Pancreas (tissue), 10 donors: ENCODE measurements around the gene AASDH. TPM values are rescaled to one million over a fixed set of nuclear protein-coding genes. Genes with fewer than 3 reads are reported as not detected.
"Not testable (repeated sequence)": the region's sequence is repeated elsewhere in the genome, so short reads cannot be mapped to it uniquely, and the experiment has no call there.

ENCODE experiments used
- ATAC-seq, 4 donors: fragments of 200-7000 bp; cut with Tn5 transposase; one replicate each; pipeline versions ENCODE4 v1.8.0 to v1.9.1; 2020; ENCODE audit warnings: mild to moderate bottlenecking in 4 of 4, moderate library complexity in 4 of 4
- DNase-seq, 6 donors: peaks; one replicate each; pipeline ENCODE4 v3.0.0-alpha.2; 2020
- FAIRE-seq: peaks from 2 replicates; lab custom pipeline; 2012; peaks lifted over from hg19 to GRCh38; lab: Jason Lieb, UNC
- H3K27ac ChIP-seq, 4 donors: fragments of 200-600 bp; sonication (generic); 1 replicate in 3 of 4; 2 replicates in 1 of 4; pipeline versions ENCODE4 v1.5.0 to v1.8.0; 2020
- H3K27me3 ChIP-seq, 4 donors: fragments of 200-600 bp; one replicate each; pipeline ENCODE4 v1.8.0; 2021
- H3K36me3 ChIP-seq, 3 donors: fragments of 200-600 bp; sonication (generic) in 1 of 3; one replicate each; pipeline versions ENCODE4 v1.5.0 to v1.8.0; 2020 to 2021
- H3K4me1 ChIP-seq, 3 donors: fragments of 200-600 bp; one replicate each; pipeline ENCODE4 v1.8.0; 2021
- H3K4me3 ChIP-seq, 4 donors: fragments of 200-600 bp; sonication (generic) in 2 of 4; one replicate each; pipeline versions ENCODE4 v1.5.0 to v1.8.0; 2020 to 2021
- H3K9me3 ChIP-seq, 4 donors: fragments of 200-600 bp; one replicate each; pipeline ENCODE4 v1.8.0; 2021
- CTCF ChIP-seq, 4 donors: fragments of 200-600 bp; sonication (generic) in 3 of 4; IDR thresholded peaks; one replicate each; pipeline versions ENCODE4 v1.5.0 to v1.8.0; 2021; ENCODE audit warnings: antibody characterized with exemption in 4 of 4
- WGBS, 2 donors: extraction: QIAGEN DNeasy Blood & Tissue Kit; methylation state at CpG; one replicate each; pipeline ENCODE4 v1.1.7; 2013; 5-methylcytosine and 5-hydroxymethylcytosine counted together
- intact Hi-C, 3 donors: fragments of 100-400 bp; cut with DNase I; formaldehyde crosslinking; loops; one replicate each; pipeline versions ENCODE4 v1.11.1 to v1.14.2; 2022
- polyA plus RNA-seq, 2 donors: library from polyadenylated mRNA; stranded (reverse); fragments of 200-250 nt; gene quantifications; one replicate each; pipeline ENCODE4 v1.2.3, GENCODE V29; 2013
- total RNA-seq, 6 donors: library from RNA; stranded (reverse); fragmentation: NEBNext Ultra II Directional in 4 of 6; extraction: Animal tissue kit (Norgen Biotek cat#: 25700) in 4 of 6; gene quantifications; one replicate each; pipeline versions ENCODE4 v1.2.1 to v1.2.4, GENCODE V29; 2021 to 2023
- donor health status: healthy with polysubstance abuse.
- donor health status: DM: no; HTN: no; CAD: no; lungs with moderate emphysema.
- donor health status: DM: no; HTN: no; CAD: no.
- donor health status: control.
- donor health status: control.
- donor health status: Bipolar disorder and iron deficiency.
- donor health status: DM: yes; HTN: yes; CAD: no.
- donor health status: DM: no; HTN: no; CAD: no.
- donor health status: DM: no; HTN: no; CAD: no.
- donor health status: DM: yes; HTN: yes; CAD: no.

Gene AASDH
- total and polyA plus RNA-seq, 8 donors, result 1.9 to 7.3 (median 4.6) TPM

DNA sequence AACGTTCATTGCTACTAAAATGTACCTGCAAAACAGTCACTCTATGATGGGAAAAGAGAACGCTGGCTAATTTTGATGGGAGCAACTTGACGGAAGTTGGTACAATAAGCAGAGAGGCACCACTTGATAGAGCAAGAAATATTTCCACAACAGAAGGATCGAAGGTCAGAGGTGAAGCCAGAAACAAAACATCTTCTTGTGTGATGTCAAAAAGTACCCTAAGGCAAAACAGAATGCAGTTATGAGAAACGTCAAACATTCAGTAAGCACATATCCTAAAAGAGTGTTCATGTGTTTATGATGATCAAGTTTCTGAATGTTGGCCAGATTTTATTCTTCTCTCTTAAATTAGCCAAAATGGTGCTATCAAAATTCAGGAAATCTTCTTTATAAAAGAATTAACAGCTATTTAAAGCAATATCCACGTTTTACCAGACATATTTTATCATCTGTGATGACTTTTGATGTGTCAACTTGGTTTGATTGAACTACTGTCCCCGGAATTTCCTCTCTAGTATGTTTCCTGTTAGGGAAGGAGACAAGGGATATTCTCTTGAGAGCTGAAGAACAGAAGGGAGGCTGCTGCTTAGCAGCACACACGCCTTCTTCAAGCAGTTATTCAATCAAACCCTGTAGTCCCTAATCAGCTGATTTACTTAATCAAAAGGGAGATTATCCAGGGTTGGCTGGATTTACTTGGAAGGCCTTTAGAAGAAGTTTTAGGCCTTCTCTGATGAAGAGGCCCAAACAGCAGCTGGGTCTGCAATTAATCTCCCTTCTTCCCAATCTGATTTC lies 15.7 kb downstream of the AASDH start:
- Histone ChIP-seq H3K36me3 (peaks cover 0 to 9% (median 0%) of the 10 kb centered on the region in 3 donors), H3K4me3 (no peak overlapping the region), H3K4me1 (no peaks in the 10 kb centered on the region), H3K9me3 (no peaks in the 10 kb centered on the region), H3K27me3 (no peaks in the 10 kb centered on the region), H3K27ac (no peak overlapping the region)
- intact Hi-C loops, result no loop called here
- 65 to 76% methylated on average over 8 of the region's 8 CpGs for WGBS, 2 donors
- no peak for FAIRE-seq
- ATAC-seq, result no peak
- TF ChIP-seq CTCF (IDR thresholded peaks at IDR 0.05), result no peak
- no peak for DNase-seq

DNA sequence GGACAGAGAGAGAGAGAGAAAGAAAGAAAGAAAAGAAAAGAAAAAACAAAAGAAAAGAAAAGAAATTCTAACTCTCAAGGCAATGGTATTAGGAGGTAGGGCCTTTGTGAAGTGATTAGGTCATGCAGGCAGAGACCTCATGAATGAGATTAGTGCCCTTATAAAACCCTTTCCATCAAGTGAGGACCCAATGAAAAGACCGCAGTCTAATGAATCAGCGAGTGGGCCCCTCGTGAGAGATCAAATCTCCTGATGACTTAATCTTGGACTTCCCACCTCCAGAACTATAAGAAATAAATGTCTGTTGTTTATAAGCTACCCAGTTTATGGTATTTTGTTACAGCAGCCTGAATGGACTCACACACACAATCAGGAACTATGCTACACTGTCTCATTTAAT lies 16.9 kb downstream of the AASDH start:
- Histone ChIP-seq H3K27me3 (no peaks in the 10 kb centered on the region), H3K9me3 (no peaks in the 10 kb centered on the region), H3K4me1 (no peaks in the 10 kb centered on the region), H3K27ac (no peak overlapping the region), H3K36me3 (peaks cover 0 to 9% (median 0%) of the 10 kb centered on the region in 3 donors), H3K4me3 (no peak overlapping the region)
- TF ChIP-seq CTCF (IDR thresholded peaks at IDR 0.05), result no peak
- WGBS, 2 donors, result 97 to 99% methylated on average over 3 of the region's 3 CpGs
- intact Hi-C loops, result no loop called here
- no peak for DNase-seq
- ATAC-seq, result no peak
- FAIRE-seq, result no peak

GRCh38 chr4:56362981-56363380 lies 24.3 kb downstream of the AASDH start:
- FAIRE-seq, H3K36me3 ChIP-seq, H3K27ac ChIP-seq, ATAC-seq, H3K27me3 ChIP-seq, intact Hi-C loops, H3K4me3 ChIP-seq, H3K4me1 ChIP-seq, DNase-seq, H3K9me3 ChIP-seq: not testable (repeated sequence)
- WGBS, 2 donors, result 97 to 99% methylated on average over 12 of the region's 12 CpGs

- DNase-seq, result no peak
- no peaks in the 10 kb centered on the region for H3K4me1 ChIP-seq
- peaks cover 0 to 6% (median 0%) of the 10 kb centered on the region in 3 donors for H3K36me3 ChIP-seq
- H3K27ac ChIP-seq, result no peak overlapping the region
- H3K9me3 ChIP-seq, result no peaks in the 10 kb centered on the region
- no peak for FAIRE-seq
- TF ChIP-seq CTCF (IDR thresholded peaks at IDR 0.05), result no peak
- intact Hi-C loops, result no loop called here
- no peaks in the 10 kb centered on the region for H3K27me3 ChIP-seq
- ATAC-seq, result no peak
- H3K4me3 ChIP-seq, result no peak overlapping the region
Measured at GRCh38 chr4:56360071-56360470, 27.2 kb downstream of the AASDH start.

- 96 to 97% methylated on average over 9 of the region's 9 CpGs for WGBS, 2 donors
- no peaks in the 10 kb centered on the region for H3K4me1 ChIP-seq
- H3K36me3 ChIP-seq, result peaks cover 0 to 11% (median 0%) of the 10 kb centered on the region in 3 donors
- H3K27ac ChIP-seq, result no peak overlapping the region
- DNase-seq (no peak), ATAC-seq (no peak), FAIRE-seq (no peak)
- no peaks in the 10 kb centered on the region for H3K9me3 ChIP-seq
- no peak overlapping the region for H3K4me3 ChIP-seq
- intact Hi-C loops, result no loop called here
- H3K27me3 ChIP-seq, result no peaks in the 10 kb centered on the region
- no peak for TF ChIP-seq CTCF (IDR thresholded peaks at IDR 0.05)
Measured at GRCh38 chr4:56356650-56357049, 30.6 kb downstream of the AASDH start.
